ENCODE data around the gene RTL10. TPM values are rescaled to one million over a fixed set of nuclear protein-coding genes. Genes with fewer than 3 reads are reported as not detected.

The RTL10 gene
- total and polyA plus RNA-seq, 2 of the 8 experiments (the other 6 are each of a cell fraction or from before 2014, with no cell fraction given) = 11.5 to 18.8 TPM

GRCh38 chr22:19862619-19863246 lies 8.1 kb upstream of the RTL10 start:
- Histone ChIP-seq H3K79me1 (ENCODE audit: low read depth, low read length) (no peaks in the 10 kb centered on the region), H2AK5ac (ENCODE audit: low read depth, low read length) (no peak overlapping the region), H2BK5ac (ENCODE audit: low read depth, low read length) (no peak overlapping the region), H3K79me2 (ENCODE audit: control insufficient read depth in 1 of 2, insufficient read depth in 2 of 2, low read length in 2 of 2) (no peaks in the 10 kb centered on the region), H2BK120ac (replicated peaks; ENCODE audit: low read depth, low read length) (no peak overlapping the region), H4K5ac (ENCODE audit: insufficient read length, low read depth, low read length) (no peak overlapping the region), H3K9me3 (ENCODE audit: insufficient read depth in 2 of 2, low read depth in 1 of 2, low read length in 1 of 2) (no peaks in the 10 kb centered on the region), H3K4me1 (replicated peaks in 1 of 4; ENCODE audit: control insufficient read depth in 3 of 4, insufficient read depth in 4 of 4, low read length in 3 of 4) (no peaks in the 10 kb centered on the region), H4K20me1 (replicated peaks in 1 of 2; ENCODE audit: control insufficient read depth in 1 of 2, insufficient read depth in 2 of 2, low read length in 2 of 2) (no peaks in the 10 kb centered on the region), H2BK12ac (ENCODE audit: low read depth, low read length) (no peak overlapping the region), H3K4me3 (ENCODE audit: extremely low read depth in 1 of 4, insufficient read depth in 2 of 4, low read depth in 3 of 4, low read length in 4 of 4) (no peak overlapping the region), H4K91ac (replicated peaks; ENCODE audit: insufficient read length, low read length) (no peak overlapping the region), H3K23ac (ENCODE audit: insufficient read length) (no peak overlapping the region), H3K14ac (ENCODE audit: insufficient read length) (no peak overlapping the region), H3K36me3 (ENCODE audit: control insufficient read depth in 2 of 4, insufficient read depth in 4 of 4, low read length in 3 of 4) (no peaks in the 10 kb centered on the region), H2BK15ac (ENCODE audit: low read length) (no peak overlapping the region), H3K4me2 (ENCODE audit: insufficient read depth in 1 of 2, low read depth in 2 of 2, low read length in 2 of 2) (no peak overlapping the region), H3K27ac (ENCODE audit: low read depth, low read length) (no peak overlapping the region), H2AFZ (ENCODE audit: low read length) (no peak overlapping the region), H3K9ac (replicated peaks in 1 of 4; ENCODE audit: extremely low read depth in 1 of 4, low read depth in 3 of 4, low read length in 3 of 4) (no peak overlapping the region), H2BK20ac (ENCODE audit: low read length) (no peak overlapping the region), H3K56ac (replicated peaks; ENCODE audit: insufficient read length, low read depth, low read length) (no peak overlapping the region), H4K8ac (ENCODE audit: extremely low read depth, insufficient read depth, low read length) (no peak overlapping the region), H3K18ac (ENCODE audit: extremely low read depth, low read length) (no peak overlapping the region), H3K23me2 (ENCODE audit: low read depth, low read length) (no peaks in the 10 kb centered on the region), H3K4ac (replicated peaks; ENCODE audit: insufficient read length, low read depth, low read length) (no peak overlapping the region), H3K27me3 (replicated peaks in 1 of 4; ENCODE audit: control insufficient read depth in 3 of 4, extremely low read depth in 1 of 4, insufficient read depth in 3 of 4, low read length in 3 of 4) (no peaks in the 10 kb centered on the region)
- no peak for DNase-seq (ENCODE audit: low read depth in 1 of 2, low spot score in 2 of 2)
- ChIA-PET POLR2A (ENCODE audit: partially characterized antibody) (interaction anchor here (0.8 to 1.2 kb wide), 2 partner anchors 9 kb away, joined by 3 read pairs; no protein-coding TSS in a partner anchor), CTCF (ENCODE audit: partially characterized antibody) (interaction anchor here (1.3 to 1.6 kb wide), 3 partner anchors 14 to 109 kb away, joined by 3 read pairs; no protein-coding TSS in a partner anchor)
- no peak for FAIRE-seq
- 91% methylated on average over 13 of the region's 13 CpGs; no CpG with 5 or more reads in 1 of the 2 experiments for WGBS, 2 experiments (ENCODE audit: extremely low coverage in 1 of 2, insufficient coverage in 1 of 2, insufficient read length in 1 of 2, insufficient replicate concordance in 2 of 2, low coverage in 1 of 2, low lambda C conversion rate in 2 of 2, missing lambda C conversion rate in 1 of 2)
- TF ChIP-seq CTCF (IDR thresholded peaks at IDR 0.05; ENCODE audit: control extremely low read depth in 1 of 3, insufficient read depth in 1 of 3, low read depth in 1 of 3, low read length in 3 of 3) (no peak), CTBP2 (IDR thresholded peaks at IDR 0.05; ENCODE audit: borderline replicate concordance, insufficient read depth, insufficient read length, low read length) (no peak), TAF7 (optimal IDR thresholded peaks at IDR 0.05; ENCODE audit: borderline replicate concordance, low read depth, low read length) (no peak), CHD2 (IDR thresholded peaks at IDR 0.05; ENCODE audit: low read length) (no peak), POLR2AphosphoS5 (IDR thresholded peaks at IDR 0.05; ENCODE audit: low read depth, low read length) (no peak), CREB1 (IDR thresholded peaks at IDR 0.05) (no peak), RBBP5 (IDR thresholded peaks at IDR 0.05; ENCODE audit: borderline replicate concordance, low read depth, low read length) (no peak), RXRA (IDR thresholded peaks at IDR 0.05; ENCODE audit: insufficient read depth, low read depth, low read length) (no peak), RNF2 (IDR thresholded peaks at IDR 0.05; ENCODE audit: borderline replicate concordance, low read depth, low read length, missing control alignments, poor library complexity, severe bottlenecking) (no peak), KDM5A (IDR thresholded peaks at IDR 0.05; ENCODE audit: low read length) (no peak)
